ENCODE measurements around the gene KCND2.

- TF ChIP-seq POLR2A (IDR thresholded peaks at IDR 0.05; ENCODE audit: low read length), result no peak
- no peak for TF ChIP-seq GATA1 (IDR thresholded peaks at IDR 0.05; ENCODE audit: low read depth, low read length)
These were observed 168.9 kb downstream of the KCND2 start for GRCh38 chr7:120441850-120442249.

Data from erythroblast (primary cell).